Neural progenitor cell (in vitro differentiated cells): Measurements from ENCODE around the gene BCL7A. TPM values are rescaled to one million over a fixed set of nuclear protein-coding genes. Genes with fewer than 3 reads are reported as not detected.

ENCODE experiments used
- DNase-seq: peaks from one replicate; pipeline ENCODE4 v3.0.0-alpha.2; 2016; ENCODE audit warnings: low spot score
- H2AFZ ChIP-seq: fragments of 200-600 bp; sonication (generic); replicated peaks from 2 replicates; pipeline ENCODE4 v1.6.1; 2016; ENCODE audit warnings: antibody characterized with exemption
- H3F3A ChIP-seq: fragments of 200-600 bp; sonication (generic); 2 replicates; pipeline ENCODE4 v1.6.1; 2016; ENCODE audit warnings: antibody characterized with exemption, low read depth
- H3K27ac ChIP-seq: fragments of 200-600 bp; sonication (generic); 2 replicates; pipeline ENCODE4 v1.5.1; 2016; ENCODE audit warnings: mild to moderate bottlenecking
- H3K27me3 ChIP-seq: fragments of 200-600 bp; sonication (generic); 2 replicates; pipeline ENCODE4 v1.6.1; 2016; ENCODE audit warnings: mild to moderate bottlenecking, moderate library complexity
- H3K36me3 ChIP-seq: fragments of 200-600 bp; sonication (generic); 2 replicates; pipeline ENCODE4 v1.5.1; 2016
- H3K4me1 ChIP-seq: fragments of 200-600 bp; sonication (generic); 2 replicates; pipeline ENCODE4 v1.6.1; 2016; ENCODE audit warnings: mixed run types
- H3K4me2 ChIP-seq: fragments of 200-600 bp; sonication (generic); 2 replicates; pipeline ENCODE4 v1.6.1; 2016
- H3K4me3 ChIP-seq: fragments of 200-600 bp; sonication (generic); 2 replicates; pipeline ENCODE4 v1.5.1; 2016
- H3K79me2 ChIP-seq: fragments of 200-600 bp; sonication (generic); 2 replicates; pipeline ENCODE4 v1.6.1; 2016; ENCODE audit warnings: low read depth
- H3K9ac ChIP-seq: fragments of 200-600 bp; sonication (generic); 2 replicates; pipeline ENCODE4 v1.6.1; 2016
- H3K9me3 ChIP-seq: fragments of 200-600 bp; sonication (generic); 2 replicates; pipeline ENCODE4 v1.5.1; 2016; ENCODE audit warnings: low read depth
- H4K20me1 ChIP-seq: fragments of 200-600 bp; sonication (generic); 2 replicates; pipeline ENCODE4 v1.6.1; 2016; ENCODE audit warnings: low read depth
- H3K27ac Mint-ChIP-seq: 3 replicates; pipeline ENCODE4 v1.8.0; 2021; ENCODE audit warnings: mixed read lengths
- H3K27me3 Mint-ChIP-seq: 2 replicates; pipeline ENCODE4 v1.8.0; 2022; ENCODE audit warnings: low read depth, mild to moderate bottlenecking, inconsistent platforms, moderate library complexity, mixed read lengths; ENCODE audit not compliant: insufficient read depth
- H3K36me3 Mint-ChIP-seq: 3 replicates; pipeline ENCODE4 v1.8.0; 2021; ENCODE audit warnings: mixed read lengths
- H3K4me1 Mint-ChIP-seq: 3 replicates; pipeline ENCODE4 v1.8.0; 2021; ENCODE audit warnings: mixed read lengths
- H3K4me3 Mint-ChIP-seq: 3 replicates; pipeline ENCODE4 v1.8.0; 2021; ENCODE audit warnings: mild to moderate bottlenecking, moderate library complexity, mixed read lengths
- H3K9me3 Mint-ChIP-seq: 3 replicates; pipeline ENCODE4 v1.8.0; 2020; ENCODE audit warnings: mixed read lengths
- CTCF ChIP-seq: fragments of 200-600 bp; sonication (generic); IDR thresholded peaks from 2 replicates; pipeline ENCODE4 v1.5.1; 2017; ENCODE audit warnings: antibody characterized with exemption, mild to moderate bottlenecking
- EZH2 ChIP-seq: fragments of 200-600 bp; sonication (generic); IDR thresholded peaks from 2 replicates; pipeline ENCODE4 v1.6.1; 2017; ENCODE audit warnings: antibody characterized with exemption, mild to moderate bottlenecking, moderate library complexity
- EZH2phosphoT487 ChIP-seq: fragments of 200-600 bp; sonication (generic); IDR thresholded peaks from 2 replicates; pipeline ENCODE4 v1.6.1; 2017; ENCODE audit warnings: antibody characterized with exemption
- total RNA-seq: library from RNA; depleted of rRNA; stranded (reverse); fragments of >200 nt; gene quantifications from 2 replicates; pipeline ENCODE4 v1.2.3, GENCODE V29; 2015; ENCODE audit warnings: low replicate concordance

BCL7A gene
- total RNA-seq, 1 donor from 2014 or later, result 22.1 TPM

GRCh38 chr12:122049827-122050226 lies 28.1 kb downstream of the BCL7A start:
- Mint-ChIP-seq H3K4me3 (no peak overlapping the region), H3K27ac (no peak overlapping the region), H3K36me3 (peaks cover 12% of the 10 kb centered on the region), H3K9me3 (no peaks in the 10 kb centered on the region), H3K27me3 (peaks cover 7% of the 10 kb centered on the region), H3K4me1 (no peaks in the 10 kb centered on the region)
- H3F3A ChIP-seq, result peaks cover 6% of the 10 kb centered on the region
- peaks cover 3% of the 10 kb centered on the region for H4K20me1 ChIP-seq
- no peak overlapping the region for H3K27ac ChIP-seq
- H3K79me2 ChIP-seq, result no peaks in the 10 kb centered on the region
- H3K4me2 ChIP-seq, result no peak overlapping the region
- no peaks in the 10 kb centered on the region for H3K9me3 ChIP-seq
- no peak overlapping the region for H2AFZ ChIP-seq
- no peaks in the 10 kb centered on the region for H3K4me1 ChIP-seq
- no peaks in the 10 kb centered on the region for H3K27me3 ChIP-seq
- TF ChIP-seq EZH2phosphoT487 (no peak), EZH2 (no peak), CTCF (no peak)
- H3K4me3 ChIP-seq, result no peak overlapping the region
- DNase-seq, result no peak
- no peak overlapping the region for H3K9ac ChIP-seq
- H3K36me3 ChIP-seq, result peaks cover 3% of the 10 kb centered on the region

- Mint-ChIP-seq H3K27me3 (peaks cover 6% of the 10 kb centered on the region), H3K36me3 (peaks cover 7% of the 10 kb centered on the region), H3K4me3 (no peak overlapping the region), H3K9me3 (no peaks in the 10 kb centered on the region), H3K27ac (no peak overlapping the region), H3K4me1 (no peaks in the 10 kb centered on the region)
- Histone ChIP-seq H3K4me3 (no peak overlapping the region), H3K4me1 (no peaks in the 10 kb centered on the region), H3K9ac (no peak overlapping the region), H3K27me3 (no peaks in the 10 kb centered on the region), H3K79me2 (no peaks in the 10 kb centered on the region), H3K4me2 (no peak overlapping the region), H2AFZ (no peak overlapping the region), H3K36me3 (no peaks in the 10 kb centered on the region), H3K9me3 (no peaks in the 10 kb centered on the region), H3K27ac (no peak overlapping the region), H3F3A (peaks cover 6% of the 10 kb centered on the region), H4K20me1 (peaks cover 3% of the 10 kb centered on the region)
- DNase-seq, result no peak
- no peak for TF ChIP-seq CTCF
- TF ChIP-seq EZH2, result no peak
- TF ChIP-seq EZH2phosphoT487, result no peak
Observed at GRCh38 chr12:122050706-122051105, 29.0 kb downstream of the BCL7A start.

- Histone ChIP-seq H3K4me3 (no peak overlapping the region), H4K20me1 (peaks cover 3% of the 10 kb centered on the region), H3K9ac (no peak overlapping the region), H3K4me2 (no peak overlapping the region), H3F3A (peaks cover 6% of the 10 kb centered on the region), H3K4me1 (no peaks in the 10 kb centered on the region), H3K27me3 (no peaks in the 10 kb centered on the region), H3K79me2 (no peaks in the 10 kb centered on the region), H3K27ac (no peak overlapping the region), H3K36me3 (no peaks in the 10 kb centered on the region), H3K9me3 (no peaks in the 10 kb centered on the region), H2AFZ (no peak overlapping the region)
- Mint-ChIP-seq H3K4me1 (no peaks in the 10 kb centered on the region), H3K36me3 (peaks cover 8% of the 10 kb centered on the region), H3K4me3 (no peak overlapping the region), H3K27me3 (peaks cover 6% of the 10 kb centered on the region), H3K9me3 (no peaks in the 10 kb centered on the region), H3K27ac (no peak overlapping the region)
- no peak for TF ChIP-seq EZH2
- no peak for DNase-seq
Observed at GRCh38 chr12:122051231-122051876, 29.7 kb downstream of the BCL7A start.

- no peak for TF ChIP-seq CTCF
- no peak for TF ChIP-seq EZH2phosphoT487
- TF ChIP-seq EZH2, result no peak
- H3K27ac Mint-ChIP-seq, result no peak overlapping the region
- Histone ChIP-seq H3F3A (peaks cover 6% of the 10 kb centered on the region), H2AFZ (no peak overlapping the region), H3K4me2 (no peak overlapping the region), H3K36me3 (no peaks in the 10 kb centered on the region), H3K79me2 (no peaks in the 10 kb centered on the region), H4K20me1 (peaks cover 8% of the 10 kb centered on the region), H3K9me3 (no peaks in the 10 kb centered on the region), H3K27ac (no peak overlapping the region), H3K27me3 (no peaks in the 10 kb centered on the region), H3K9ac (no peak overlapping the region), H3K4me1 (no peaks in the 10 kb centered on the region), H3K4me3 (no peak overlapping the region)
- H3K4me3 Mint-ChIP-seq, result no peak overlapping the region
- no peak for DNase-seq
- H3K4me1 Mint-ChIP-seq, result no peaks in the 10 kb centered on the region
- peaks cover 6% of the 10 kb centered on the region for H3K27me3 Mint-ChIP-seq
- peaks cover 16% of the 10 kb centered on the region for H3K36me3 Mint-ChIP-seq
- no peaks in the 10 kb centered on the region for H3K9me3 Mint-ChIP-seq
Observed at GRCh38 chr12:122052285-122052684, 30.6 kb downstream of the BCL7A start.
